Islet of Langerhans (tissue), 1 donor: ENCODE results near the gene TTBK1.
A peak's percentile ranks its signal among the peaks of the same experiment; 100 is the strongest.

Experiments
- FAIRE-seq: peaks from one replicate; lab custom pipeline; 2011; peaks lifted over from hg19 to GRCh38; lab: Jason Lieb, UNC

The TTBK1 gene

DNA sequence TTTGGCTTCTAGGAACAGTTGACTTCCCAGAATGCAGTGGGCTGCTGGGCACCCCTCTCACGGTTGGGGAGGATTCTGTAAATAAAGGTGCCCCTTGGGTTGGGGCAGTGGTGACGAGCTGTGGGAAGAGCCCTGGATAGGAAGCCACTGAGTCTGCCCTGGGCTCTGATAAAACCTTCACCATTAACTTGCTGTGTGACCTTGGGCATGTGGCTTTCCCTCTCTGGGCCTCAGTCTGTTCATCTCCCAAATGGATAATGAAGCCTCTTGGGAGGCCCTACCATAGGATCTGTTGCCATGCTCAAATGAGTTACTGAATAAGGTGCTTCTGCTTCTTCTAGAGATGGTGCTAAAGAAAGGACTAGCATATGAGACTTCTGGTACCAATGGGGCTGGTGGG, 61.6 kb downstream of the TTBK1 start:
- no peak for FAIRE-seq

- no peak for FAIRE-seq
Measured at GRCh38 chr6:43306086-43306485, 62.8 kb downstream of the TTBK1 start.

GRCh38 chr6:43307451-43308100, 64.3 kb downstream of the TTBK1 start:
- FAIRE-seq: no peak

- FAIRE-seq: no peak
Measured at GRCh38 chr6:43308101-43308989, 65.1 kb downstream of the TTBK1 start, which contains the start of gene CRIP3. CRIP3 (minus strand) TSS chr6:43308826; CDS start chr6:43308792, 34 bp downstream.

- no peak for FAIRE-seq
Measured at GRCh38 chr6:43308990-43309477, 65.8 kb downstream of the TTBK1 start.

GRCh38 chr6:43310134-43310533, 66.9 kb downstream of the TTBK1 start:
- no peak for FAIRE-seq

DNA sequence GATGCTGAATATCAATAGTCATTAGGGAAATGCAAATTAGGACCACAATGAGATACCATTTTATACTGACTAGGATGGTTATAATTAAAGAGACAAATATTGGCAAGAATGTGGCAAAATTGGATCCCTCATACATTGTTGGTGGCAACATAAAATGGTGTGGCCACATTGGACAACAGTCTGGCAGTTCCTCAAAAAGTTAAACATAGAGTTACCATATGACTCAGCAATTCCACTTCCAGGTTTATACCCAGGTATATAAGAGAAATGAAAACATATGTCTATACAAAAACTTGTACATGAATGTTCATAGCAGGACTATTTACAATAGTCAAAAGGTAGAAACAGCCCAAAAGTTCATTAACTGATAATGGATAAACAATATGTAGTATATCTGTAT, 67.3 kb downstream of the TTBK1 start:
- FAIRE-seq: no peak

- FAIRE-seq: no peak
Measured at GRCh38 chr6:43311666-43312065, 68.4 kb downstream of the TTBK1 start.

- FAIRE-seq: no peak
Measured at GRCh38 chr6:43313813-43314212, 70.5 kb downstream of the TTBK1 start.

GRCh38 chr6:43318011-43318410, 74.7 kb downstream of the TTBK1 start:
- no peak for FAIRE-seq

- FAIRE-seq: no peak
Measured at GRCh38 chr6:43325876-43326275, 82.6 kb downstream of the TTBK1 start.

- FAIRE-seq: no peak
Measured at GRCh38 chr6:43328528-43328927, 85.2 kb downstream of the TTBK1 start.

DNA sequence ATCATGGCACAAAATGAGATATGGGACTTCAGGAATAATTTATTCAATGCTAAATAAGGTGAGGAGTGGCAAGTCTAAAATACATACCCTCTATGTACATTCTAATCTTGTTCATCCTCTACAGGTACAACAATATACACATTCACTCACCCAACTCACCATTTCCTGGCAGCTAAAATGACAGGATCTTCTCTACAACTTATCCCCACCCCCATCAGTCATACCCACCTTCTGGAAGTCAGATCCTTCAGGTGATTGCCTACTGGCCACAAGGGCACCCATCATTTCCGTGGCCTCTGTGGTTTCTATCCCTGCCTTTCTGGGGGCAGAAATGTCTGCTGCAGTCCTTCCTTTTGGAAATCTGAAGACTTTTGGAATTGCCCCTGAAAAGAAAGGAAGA, 88.2 kb downstream of the TTBK1 start:
- FAIRE-seq: no peak

- FAIRE-seq: no peak
Measured at GRCh38 chr6:43331891-43332290, 88.6 kb downstream of the TTBK1 start.

DNA sequence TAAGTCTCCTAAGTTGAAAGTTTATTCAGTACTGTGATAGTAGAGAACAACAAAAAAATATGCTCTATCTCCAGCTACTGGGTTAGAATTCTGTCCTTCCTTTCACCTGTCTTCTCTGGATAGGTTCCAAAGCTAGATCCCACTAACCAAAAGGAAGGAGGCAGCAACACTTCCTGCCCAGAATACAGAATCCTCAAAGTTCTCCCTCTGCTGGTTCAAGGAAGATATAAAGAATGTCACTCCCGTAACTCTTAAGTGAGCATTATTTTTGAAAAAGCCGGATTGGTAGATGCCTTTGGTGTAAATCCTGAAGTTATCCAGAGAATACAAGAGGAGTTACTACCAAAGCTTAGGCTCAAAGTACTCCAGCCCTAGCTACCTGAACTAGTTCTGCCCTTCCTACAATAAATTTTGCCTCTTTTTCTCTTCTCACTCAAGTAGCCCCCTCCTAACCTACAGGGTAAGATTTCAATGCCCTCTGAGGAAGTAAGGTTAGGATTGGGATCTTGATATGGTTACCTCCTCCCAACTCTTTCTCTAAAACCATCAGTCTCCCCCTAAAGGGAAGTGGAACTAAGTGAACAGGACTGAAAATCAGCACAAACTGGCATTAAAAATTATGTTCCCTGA, 91.3 kb downstream of the TTBK1 start:
- FAIRE-seq: peak; percentile 9

GRCh38 chr6:43335469-43335868, 92.2 kb downstream of the TTBK1 start:
- FAIRE-seq: peak; percentile 89

DNA sequence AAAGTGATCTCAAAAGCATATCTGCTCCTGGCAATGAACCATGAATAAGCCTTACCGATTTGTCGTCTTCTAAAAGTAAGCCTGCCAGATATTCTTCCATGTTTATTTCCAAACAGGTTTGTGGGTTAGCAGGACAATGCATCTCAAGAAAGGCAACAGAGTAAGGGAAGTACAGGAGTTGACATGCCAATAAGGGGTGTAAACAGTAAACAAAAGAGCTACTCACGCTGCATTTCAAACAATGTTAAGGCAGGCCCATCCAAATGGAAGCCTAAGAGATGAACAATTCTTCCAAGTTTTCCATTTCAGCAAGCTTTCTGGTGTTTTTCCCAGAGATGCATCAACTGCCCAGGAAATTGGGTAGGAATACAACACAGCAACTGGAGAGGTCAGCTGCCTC, 93.1 kb downstream of the TTBK1 start:
- no peak for FAIRE-seq
